Hepatocyte (in vitro differentiated cells): ENCODE results near the gene UTS2B. TPM values are rescaled to one million over a fixed set of nuclear protein-coding genes. Genes with fewer than 3 reads are reported as not detected.

ENCODE experiments used
- DNase-seq: peaks from one replicate; pipeline ENCODE4 v3.0.0-alpha.2; 2016; ENCODE audit warnings: low spot score
- H2AFZ ChIP-seq: fragments of 200-600 bp; sonication (generic); 2 replicates; pipeline ENCODE4 v1.6.0; 2016; ENCODE audit warnings: antibody characterized with exemption, mild to moderate bottlenecking
- H3K27ac ChIP-seq: fragments of 200-600 bp; sonication (generic); 2 replicates; pipeline ENCODE4 v1.5.1; 2016; ENCODE audit warnings: mild to moderate bottlenecking
- H3K27me3 ChIP-seq: fragments of 200-600 bp; sonication (generic); 2 replicates; pipeline ENCODE4 v1.6.1; 2016
- H3K36me3 ChIP-seq: fragments of 200-600 bp; sonication (generic); replicated peaks from 2 replicates; pipeline ENCODE4 v1.5.1; 2016; ENCODE audit warnings: low read depth; ENCODE audit not compliant: insufficient read depth
- H3K4me1 ChIP-seq: fragments of 200-600 bp; sonication (generic); 2 replicates; pipeline ENCODE4 v1.5.1; 2016; ENCODE audit warnings: mild to moderate bottlenecking, moderate library complexity; ENCODE audit not compliant: insufficient read depth
- H3K4me2 ChIP-seq: fragments of 200-600 bp; sonication (generic); 2 replicates; pipeline ENCODE4 v1.6.0; 2016
- H3K4me3 ChIP-seq: fragments of 200-600 bp; sonication (generic); 2 replicates; pipeline ENCODE4 v1.5.1; 2016; ENCODE audit warnings: mild to moderate bottlenecking
- H3K79me2 ChIP-seq: fragments of 200-600 bp; sonication (generic); 2 replicates; pipeline ENCODE4 v1.6.0; 2017; ENCODE audit warnings: mild to moderate bottlenecking
- H3K9me2 ChIP-seq: fragments of 200-600 bp; sonication (generic); replicated peaks from 2 replicates; pipeline ENCODE4 v1.6.0; 2017; ENCODE audit warnings: mild to moderate bottlenecking; ENCODE audit not compliant: insufficient read depth
- H3K9me3 ChIP-seq: fragments of 200-600 bp; sonication (generic); 2 replicates; pipeline ENCODE4 v1.5.1; 2016; ENCODE audit warnings: low read depth, mild to moderate bottlenecking
- H4K20me1 ChIP-seq: fragments of 200-600 bp; sonication (generic); 2 replicates; pipeline ENCODE4 v1.6.0; 2016; ENCODE audit warnings: mild to moderate bottlenecking; ENCODE audit not compliant: insufficient read depth, poor library complexity, severe bottlenecking
- CTCF ChIP-seq: fragments of 200-600 bp; sonication (generic); IDR thresholded peaks from 2 replicates; pipeline ENCODE4 v1.5.1; 2016; ENCODE audit warnings: antibody characterized with exemption, mild to moderate bottlenecking; ENCODE audit not compliant: poor library complexity
- EZH2 ChIP-seq: fragments of 200-600 bp; sonication (generic); IDR thresholded peaks from 2 replicates; pipeline ENCODE4 v1.6.1; 2016; ENCODE audit warnings: antibody characterized with exemption, mild to moderate bottlenecking, borderline replicate concordance
- EZH2phosphoT487 ChIP-seq: fragments of 200-600 bp; sonication (generic); IDR thresholded peaks from one replicate; pipeline ENCODE4 v1.6.1; 2018; ENCODE audit warnings: antibody characterized with exemption, mild to moderate bottlenecking, low read depth, moderate library complexity; ENCODE audit not compliant: unreplicated experiment, severe bottlenecking
- WGBS: methylation state at CpG from one replicate; pipeline ENCODE4 v1.1.6; 2016; ENCODE audit warnings: low lambda C conversion rate; ENCODE audit errors: missing lambda C conversion rate; 5-methylcytosine and 5-hydroxymethylcytosine counted together
- polyA plus RNA-seq: library from polyadenylated mRNA; unstranded; fragments of >200 nt; fragmentation: Nextera tagmentation; extraction: Ambion mirVana; gene quantifications from 2 replicates; pipeline ENCODE4 v1.2.1, GENCODE V29; 2016
- total RNA-seq: library from RNA; depleted of rRNA; stranded (reverse); fragments of >200 nt; gene quantifications from 2 replicates; pipeline ENCODE4 v1.2.3, GENCODE V29; 2014

Gene UTS2B
- total and polyA plus RNA-seq, 2 experiments from 2014 or later, result 0.07 to 0.19 TPM

GRCh38 chr3:191301782-191302411 is 28.4 kb downstream of the UTS2B start:
- TF ChIP-seq EZH2phosphoT487 (no peak), CTCF (no peak), EZH2 (no peak)
- DNase-seq, result no peak
- no peak overlapping the region for H3K4me2 ChIP-seq

GRCh38 chr3:191301017-191301416 is 29.3 kb downstream of the UTS2B start:
- no peaks in the 10 kb centered on the region for H3K36me3 ChIP-seq
- no peak overlapping the region for H2AFZ ChIP-seq
- no peak overlapping the region for H3K4me2 ChIP-seq
- no peak overlapping the region for H3K27ac ChIP-seq
- no peak for DNase-seq
- no peaks in the 10 kb centered on the region for H3K79me2 ChIP-seq
- no peaks in the 10 kb centered on the region for H3K4me1 ChIP-seq
- TF ChIP-seq EZH2phosphoT487, result no peak
- no peak for TF ChIP-seq CTCF
- no peak for TF ChIP-seq EZH2
- no peak overlapping the region for H3K4me3 ChIP-seq
- H3K9me3 ChIP-seq, result no peaks in the 10 kb centered on the region
- H4K20me1 ChIP-seq, result no peaks in the 10 kb centered on the region
- no peaks in the 10 kb centered on the region for H3K27me3 ChIP-seq
- WGBS, result 97% methylated on average over 1 of the region's 1 CpG
- no peaks in the 10 kb centered on the region for H3K9me2 ChIP-seq

More at GRCh38 chr3:191301782-191302411, 28.4 kb downstream of the UTS2B start:
- Histone ChIP-seq H3K9me2 (no peaks in the 10 kb centered on the region), H3K27ac (peak overlapping the region; percentile 16), H4K20me1 (no peaks in the 10 kb centered on the region), H3K4me1 (no peaks in the 10 kb centered on the region), H2AFZ (no peak overlapping the region), H3K9me3 (no peaks in the 10 kb centered on the region), H3K27me3 (no peaks in the 10 kb centered on the region), H3K79me2 (no peaks in the 10 kb centered on the region), H3K4me3 (no peak overlapping the region), H3K36me3 (no peaks in the 10 kb centered on the region)
- 90% methylated on average over 5 of the region's 5 CpGs for WGBS

- Histone ChIP-seq H3K4me3 (no peak overlapping the region), H4K20me1 (no peaks in the 10 kb centered on the region), H2AFZ (no peak overlapping the region), H3K4me2 (no peak overlapping the region), H3K9me2 (no peaks in the 10 kb centered on the region), H3K27me3 (no peaks in the 10 kb centered on the region), H3K27ac (no peak overlapping the region), H3K4me1 (no peaks in the 10 kb centered on the region), H3K79me2 (no peaks in the 10 kb centered on the region), H3K9me3 (no peaks in the 10 kb centered on the region), H3K36me3 (no peaks in the 10 kb centered on the region)
- DNase-seq, result no peak
- TF ChIP-seq EZH2 (no peak), EZH2phosphoT487 (no peak), CTCF (no peak)
- WGBS, result 92% methylated on average over 1 of the region's 1 CpG
Measured at GRCh38 chr3:191300422-191300821, 29.9 kb downstream of the UTS2B start.
